Left ventricle myocardium inferior (tissue), 1 donor: ENCODE measurements around the gene SPRR3. TPM values are rescaled to one million over a fixed set of nuclear protein-coding genes. Genes with fewer than 3 reads are reported as not detected.

Source experiments
- DNase-seq: peaks from one replicate; pipeline ENCODE4 v3.0.0-alpha.2; 2020
- H3K27ac ChIP-seq: fragments of 200-600 bp; replicated peaks from 2 replicates; pipeline ENCODE4 v1.8.0; 2021
- H3K27me3 ChIP-seq: fragments of 200-600 bp; 2 replicates; pipeline ENCODE4 v1.8.0; 2021; ENCODE audit warnings: low read depth
- H3K36me3 ChIP-seq: fragments of 200-600 bp; 2 replicates; pipeline ENCODE4 v1.8.0; 2021
- H3K4me1 ChIP-seq: fragments of 200-600 bp; 2 replicates; pipeline ENCODE4 v1.8.0; 2021
- H3K4me3 ChIP-seq: fragments of 200-600 bp; 2 replicates; pipeline ENCODE4 v1.8.0; 2021; ENCODE audit warnings: mild to moderate bottlenecking, moderate library complexity
- H3K9me3 ChIP-seq: fragments of 200-600 bp; replicated peaks from 2 replicates; pipeline ENCODE4 v1.8.0; 2021
- intact Hi-C: fragments of 100-400 bp; cut with micrococcal nuclease; formaldehyde crosslinking; loops from one replicate; pipeline ENCODE4 v1.11.0; 2022
- total RNA-seq: library from RNA; stranded (reverse); fragmentation: NEBNext Ultra II Directional; extraction: Animal tissue kit (Norgen Biotek cat#: 25700); gene quantifications from one replicate; pipeline ENCODE4 v1.2.1, GENCODE V29; 2021
- TF ChIP-seq, protein P1 (sequence below): fragments of 200-600 bp; IDR thresholded peaks from 2 replicates; pipeline ENCODE4 v1.8.0; 2021; ENCODE audit warnings: antibody characterized with exemption, mild to moderate bottlenecking, borderline replicate concordance
- donor health status: DM: no; HTN: yes; CAD: no; lungs with severe emphysema.

The SPRR3 gene
- total RNA-seq, 1 donor from 2014 or later = not detected

DNA sequence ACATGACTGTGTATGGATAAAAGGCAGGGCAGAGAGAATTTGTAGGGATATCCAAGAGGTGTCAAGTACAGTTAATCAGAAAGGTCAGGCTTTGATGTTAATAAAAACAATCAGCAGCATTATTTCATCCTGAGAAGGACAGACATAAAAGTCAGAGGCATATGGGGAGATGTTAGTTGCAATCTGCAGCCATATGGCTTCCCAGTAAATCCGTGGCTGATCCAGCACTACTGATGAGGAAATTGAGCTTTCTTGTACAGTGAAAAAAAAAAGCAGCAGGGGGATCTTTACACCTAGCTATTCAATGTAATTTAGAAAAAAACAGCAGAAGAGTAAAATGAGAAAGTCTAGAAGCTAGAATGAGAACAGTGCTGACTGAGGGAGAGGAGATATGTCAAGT, 27.2 kb downstream of the SPRR3 start:
- H3K4me1 ChIP-seq = no peaks in the 10 kb centered on the region
- intact Hi-C loops = no loop called here
- TF ChIP-seq, protein P1, sequence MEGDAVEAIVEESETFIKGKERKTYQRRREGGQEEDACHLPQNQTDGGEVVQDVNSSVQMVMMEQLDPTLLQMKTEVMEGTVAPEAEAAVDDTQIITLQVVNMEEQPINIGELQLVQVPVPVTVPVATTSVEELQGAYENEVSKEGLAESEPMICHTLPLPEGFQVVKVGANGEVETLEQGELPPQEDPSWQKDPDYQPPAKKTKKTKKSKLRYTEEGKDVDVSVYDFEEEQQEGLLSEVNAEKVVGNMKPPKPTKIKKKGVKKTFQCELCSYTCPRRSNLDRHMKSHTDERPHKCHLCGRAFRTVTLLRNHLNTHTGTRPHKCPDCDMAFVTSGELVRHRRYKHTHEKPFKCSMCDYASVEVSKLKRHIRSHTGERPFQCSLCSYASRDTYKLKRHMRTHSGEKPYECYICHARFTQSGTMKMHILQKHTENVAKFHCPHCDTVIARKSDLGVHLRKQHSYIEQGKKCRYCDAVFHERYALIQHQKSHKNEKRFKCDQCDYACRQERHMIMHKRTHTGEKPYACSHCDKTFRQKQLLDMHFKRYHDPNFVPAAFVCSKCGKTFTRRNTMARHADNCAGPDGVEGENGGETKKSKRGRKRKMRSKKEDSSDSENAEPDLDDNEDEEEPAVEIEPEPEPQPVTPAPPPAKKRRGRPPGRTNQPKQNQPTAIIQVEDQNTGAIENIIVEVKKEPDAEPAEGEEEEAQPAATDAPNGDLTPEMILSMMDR = no peak

DNA sequence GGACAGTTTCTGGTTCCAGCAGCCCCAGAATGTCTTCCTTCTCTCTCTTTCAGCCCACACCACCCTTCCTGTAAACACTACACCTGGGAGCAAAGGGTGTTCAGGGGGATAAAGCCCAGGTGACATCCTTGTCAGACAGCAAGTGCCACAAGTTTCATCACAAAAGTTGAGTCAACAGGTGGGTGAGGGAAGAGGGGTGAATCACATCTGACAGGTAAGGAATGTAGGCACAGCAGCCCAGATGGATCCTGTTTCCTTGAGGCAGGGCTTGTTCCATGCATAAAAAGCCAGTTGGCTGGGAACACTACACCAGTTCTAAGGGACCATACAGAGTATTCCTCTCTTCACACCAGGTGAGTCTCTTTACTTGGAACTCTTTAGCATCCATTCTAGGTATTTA, 29.3 kb downstream of the SPRR3 start, which contains the start of gene SPRR1B:
SPRR1B (plus strand) TSS at position 309 of the 400 bp plus-strand sequence. CDS start 1,143 bp downstream, outside the sequence.
- no peaks in the 10 kb centered on the region for H3K27me3 ChIP-seq
- no peak within 1 kb of the TSS for H3K4me3 ChIP-seq
- no peaks in the 10 kb centered on the region for H3K9me3 ChIP-seq
- no peaks in the 10 kb centered on the region for H3K36me3 ChIP-seq
- H3K27ac ChIP-seq = no peak within 1 kb of the TSS
- TF ChIP-seq, protein P1 = no peak
- no peaks in the 10 kb centered on the region for H3K4me1 ChIP-seq
- no peak for DNase-seq
- intact Hi-C loops = no loop called here

More for the DNA sequence above, 27.2 kb downstream of the SPRR3 start:
- DNase-seq = no peak
- Histone ChIP-seq H3K4me3 (no peak overlapping the region), H3K27me3 (no peaks in the 10 kb centered on the region), H3K36me3 (no peaks in the 10 kb centered on the region), H3K27ac (no peak overlapping the region), H3K9me3 (no peaks in the 10 kb centered on the region)

GRCh38 chr1:153032073-153032472, 30.5 kb downstream of the SPRR3 start:
- intact Hi-C loops = no loop called here
- TF ChIP-seq, protein P1 = no peak
- no peaks in the 10 kb centered on the region for H3K27me3 ChIP-seq
- H3K36me3 ChIP-seq = no peaks in the 10 kb centered on the region
- H3K4me3 ChIP-seq = no peak overlapping the region
- no peaks in the 10 kb centered on the region for H3K4me1 ChIP-seq
- DNase-seq = no peak
- H3K9me3 ChIP-seq = no peaks in the 10 kb centered on the region
- H3K27ac ChIP-seq = no peak overlapping the region

DNA sequence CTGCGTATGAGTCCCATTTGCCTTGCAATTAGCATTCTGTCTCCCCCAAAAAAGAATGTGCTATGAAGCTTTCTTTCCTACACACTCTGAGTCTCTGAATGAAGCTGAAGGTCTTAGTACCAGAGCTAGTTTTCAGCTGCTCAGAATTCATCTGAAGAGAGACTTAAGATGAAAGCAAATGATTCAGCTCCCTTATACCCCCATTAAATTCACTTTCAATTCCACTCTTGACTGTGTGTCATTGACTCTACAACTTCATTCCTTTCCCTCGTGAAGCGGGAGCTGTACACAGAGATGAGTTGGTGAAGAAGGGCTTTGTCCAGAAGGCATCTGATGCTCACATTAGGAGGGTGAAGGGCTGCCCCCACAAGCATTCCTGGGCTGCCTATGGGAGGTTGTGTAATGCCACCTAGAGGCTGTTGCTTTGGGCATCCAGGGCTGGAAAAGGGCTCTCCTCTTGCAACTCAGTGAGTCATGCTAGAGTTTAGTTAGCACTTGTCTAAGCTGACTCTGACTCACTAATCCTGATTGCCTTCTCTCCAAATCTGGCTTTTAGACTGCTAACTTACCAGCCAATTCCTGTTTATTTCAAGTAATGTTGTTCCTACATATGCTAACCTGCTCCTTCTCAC, 31.2 kb downstream of the SPRR3 start:
- no peak overlapping the region for H3K4me3 ChIP-seq
- TF ChIP-seq, protein P1 = no peak
- intact Hi-C loops = no loop called here
- H3K4me1 ChIP-seq = no peaks in the 10 kb centered on the region
- no peaks in the 10 kb centered on the region for H3K9me3 ChIP-seq
- DNase-seq = no peak
- H3K36me3 ChIP-seq = no peaks in the 10 kb centered on the region
- H3K27ac ChIP-seq = no peak overlapping the region
- H3K27me3 ChIP-seq = no peaks in the 10 kb centered on the region

DNA sequence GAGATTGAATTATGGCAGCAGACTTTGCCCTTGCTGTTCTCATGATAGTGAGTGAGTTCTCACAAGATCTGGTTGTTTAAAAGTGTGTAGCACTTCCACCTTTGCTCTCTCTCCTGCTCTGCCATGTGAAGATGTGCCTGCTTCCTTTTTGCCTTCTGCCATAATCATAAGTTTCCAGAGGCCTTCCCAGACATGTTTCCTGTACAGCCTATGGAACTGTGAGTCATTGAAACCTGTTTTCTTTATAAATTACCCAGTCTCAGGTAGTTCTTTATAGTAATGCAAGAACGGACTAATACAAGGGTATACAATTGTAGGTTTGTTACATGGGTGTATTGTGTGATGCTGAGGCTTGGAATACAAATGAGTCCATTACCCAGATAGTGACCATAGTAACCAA, 33.7 kb downstream of the SPRR3 start:
- intact Hi-C loops = no loop called here
- peaks cover 4% of the 10 kb centered on the region for H3K9me3 ChIP-seq
- no peak for DNase-seq
- no peak overlapping the region for H3K4me3 ChIP-seq
- no peaks in the 10 kb centered on the region for H3K36me3 ChIP-seq
- no peaks in the 10 kb centered on the region for H3K4me1 ChIP-seq
- TF ChIP-seq, protein P1 = no peak
- H3K27ac ChIP-seq = no peak overlapping the region
- no peaks in the 10 kb centered on the region for H3K27me3 ChIP-seq
